HTERT RPE-1 (cell line): ENCODE measurements around the gene NTPCR.
"Not testable (repeated sequence)": the region's sequence is repeated elsewhere in the genome, so short reads cannot be mapped to it uniquely, and the experiment has no call there.

Source experiments
- in situ Hi-C: fragments of 300-500 bp; cut with MboI; formaldehyde crosslinking; loops from 4 replicates; pipeline ENCODE4 v1.14.3; 2020; ENCODE audit warnings: low sequenced_read_pairs

The NTPCR gene

DNA sequence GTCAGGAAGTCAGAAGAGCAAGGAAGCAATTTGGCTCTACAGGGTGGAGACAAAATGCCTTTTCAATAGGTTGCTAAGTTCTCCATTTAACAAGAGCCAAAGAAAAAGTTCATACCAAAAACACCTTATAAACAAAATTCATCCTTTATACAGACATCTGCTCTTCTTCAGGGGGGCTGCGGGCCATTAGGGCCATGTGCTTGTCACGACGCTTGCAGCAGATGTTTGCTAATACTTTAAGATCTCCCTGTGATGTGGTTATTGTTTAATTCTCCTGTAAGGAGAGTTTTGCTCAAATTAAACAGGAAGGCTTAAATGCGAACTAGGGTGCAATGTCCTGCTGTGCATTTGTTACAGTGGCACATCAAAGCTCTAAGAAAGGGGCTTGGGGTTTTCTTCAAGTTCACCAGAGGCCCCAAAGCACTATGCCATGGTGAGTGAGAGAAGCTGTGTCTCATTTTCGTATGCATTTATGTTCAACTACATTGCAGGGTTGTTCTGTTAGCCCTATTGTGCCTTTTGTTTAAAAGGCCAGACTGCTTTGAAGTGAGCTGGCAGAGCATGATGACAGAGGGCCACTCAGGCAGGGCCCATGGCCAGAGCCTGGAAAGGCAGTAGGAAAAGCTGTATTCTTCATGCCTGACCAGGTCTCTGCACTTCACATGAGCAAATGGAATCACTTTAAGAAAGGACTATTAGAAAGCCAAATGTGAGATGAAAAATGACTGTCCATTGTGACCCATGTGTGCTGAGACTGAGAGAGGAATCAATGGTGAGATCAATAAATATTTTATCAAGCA, 24.8 kb upstream of the NTPCR start:
- in situ Hi-C loops = no loop called here

DNA sequence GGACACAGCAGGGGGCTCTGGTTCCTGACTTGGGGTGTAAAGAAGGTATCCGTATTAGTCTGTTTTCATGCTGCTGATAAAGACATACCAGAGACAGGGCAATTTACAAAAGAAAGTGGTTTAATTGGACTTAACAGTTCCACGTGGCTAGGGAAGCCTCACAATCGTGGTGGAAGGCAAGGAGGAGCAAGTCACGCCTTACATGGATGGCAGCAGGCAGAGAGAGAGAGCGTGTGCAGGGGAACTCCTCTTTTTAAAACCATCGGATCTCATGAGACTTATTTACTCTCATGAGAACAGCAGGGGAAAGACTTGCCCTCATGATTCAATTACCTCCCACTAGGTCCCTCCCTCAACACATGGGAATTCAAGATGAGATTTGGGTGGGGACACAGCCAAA, 23.2 kb upstream of the NTPCR start:
- in situ Hi-C loops = not testable (repeated sequence)

GRCh38 chr1:232927830-232928505, 22.4 kb upstream of the NTPCR start:
- in situ Hi-C loops = no loop called here

DNA sequence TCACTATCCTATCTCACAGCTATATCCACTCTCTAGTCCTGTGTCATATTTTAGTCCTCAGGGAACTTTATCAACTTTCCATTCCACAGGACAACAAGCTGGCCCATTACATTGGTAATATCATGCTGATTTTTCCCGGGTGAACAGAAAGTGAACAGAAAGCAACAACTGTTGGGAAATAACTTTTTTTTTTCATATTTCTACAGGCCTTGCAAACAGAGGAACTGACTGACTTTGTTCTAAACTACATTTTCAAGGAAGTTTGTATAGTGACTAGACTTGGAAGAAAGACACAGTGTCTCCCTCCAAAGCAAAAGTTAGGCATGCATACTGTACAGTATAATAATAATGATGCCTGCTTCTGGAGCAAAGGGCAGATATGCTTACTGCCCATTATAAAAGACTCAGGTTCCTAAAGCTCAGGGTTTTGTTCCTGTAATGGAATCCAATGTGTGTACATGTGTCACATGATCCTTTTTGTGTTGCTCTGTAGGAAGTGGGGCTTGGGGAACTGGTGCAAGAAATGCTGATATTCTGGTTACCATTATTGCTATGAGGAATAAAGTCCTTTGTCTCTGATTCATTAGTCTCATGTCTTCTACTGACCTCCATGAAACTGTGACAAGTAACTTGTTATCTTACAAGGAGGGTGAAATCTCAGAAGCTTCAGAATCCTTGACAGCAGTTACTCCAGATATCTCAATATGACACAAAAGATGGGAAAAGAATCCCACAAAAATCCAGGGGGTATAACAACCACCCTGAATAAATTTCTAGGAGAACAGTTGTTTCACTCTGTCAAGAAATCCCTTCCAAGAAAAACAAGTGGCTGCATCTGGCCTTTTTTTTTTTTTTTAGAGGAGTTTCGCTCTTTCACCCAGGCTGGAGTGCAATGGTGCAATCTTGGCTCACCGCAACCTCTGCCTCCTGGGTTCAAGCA, 17.7 kb upstream of the NTPCR start:
- in situ Hi-C loops = no loop called here

GRCh38 chr1:232936941-232937340, 13.5 kb upstream of the NTPCR start:
- in situ Hi-C loops = no loop called here

DNA sequence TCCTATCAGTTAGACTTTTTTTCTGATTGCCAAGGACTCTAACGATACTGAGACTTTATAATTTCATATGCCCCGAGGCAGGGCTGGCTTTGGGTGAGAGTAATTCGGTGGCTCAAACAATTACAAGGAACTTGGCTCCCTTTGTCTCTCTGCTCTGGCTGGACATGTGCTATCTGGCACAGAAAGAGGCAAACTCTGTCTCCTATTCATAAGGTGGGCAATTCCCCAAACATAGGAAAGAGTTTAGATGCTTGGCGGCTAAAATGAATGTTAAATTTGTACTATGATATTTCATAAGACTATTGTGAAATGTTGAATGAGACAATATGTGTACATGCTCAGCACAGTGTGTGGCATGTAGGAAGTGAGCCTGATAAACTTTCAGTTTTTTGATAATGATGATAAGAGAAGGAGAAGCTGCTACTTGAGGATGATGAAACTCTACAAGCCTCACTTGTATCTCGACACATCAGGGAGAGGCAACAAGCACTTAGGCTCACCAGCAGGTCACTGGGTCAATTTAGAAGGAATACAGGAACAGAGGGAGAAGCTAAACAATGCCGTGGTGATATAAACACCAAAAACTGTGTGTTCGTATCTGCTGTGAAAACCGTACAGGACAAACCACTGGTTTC, 12.6 kb upstream of the NTPCR start:
- in situ Hi-C loops = no loop called here

GRCh38 chr1:232938926-232939325, 11.5 kb upstream of the NTPCR start:
- in situ Hi-C loops = no loop called here

DNA sequence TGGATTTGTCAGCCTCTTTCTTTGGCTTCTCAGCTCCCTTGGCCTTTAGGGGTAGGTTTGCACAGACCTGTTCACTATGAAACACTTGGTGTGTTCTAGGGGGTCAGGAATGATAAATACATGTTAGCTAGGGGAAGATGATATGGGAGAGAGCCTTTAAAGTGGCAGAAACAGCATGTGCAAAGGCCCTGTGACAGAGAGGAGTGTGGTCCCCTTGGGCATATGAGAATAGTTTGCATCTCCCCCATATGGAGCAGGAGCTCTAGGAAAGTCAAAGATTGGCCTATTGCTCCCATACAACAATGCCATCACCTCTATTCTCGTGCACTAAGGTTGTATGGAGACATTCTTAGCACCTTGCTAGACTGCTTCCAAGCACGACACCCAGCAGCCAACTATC, 10.7 kb upstream of the NTPCR start:
- in situ Hi-C loops = no loop called here

DNA sequence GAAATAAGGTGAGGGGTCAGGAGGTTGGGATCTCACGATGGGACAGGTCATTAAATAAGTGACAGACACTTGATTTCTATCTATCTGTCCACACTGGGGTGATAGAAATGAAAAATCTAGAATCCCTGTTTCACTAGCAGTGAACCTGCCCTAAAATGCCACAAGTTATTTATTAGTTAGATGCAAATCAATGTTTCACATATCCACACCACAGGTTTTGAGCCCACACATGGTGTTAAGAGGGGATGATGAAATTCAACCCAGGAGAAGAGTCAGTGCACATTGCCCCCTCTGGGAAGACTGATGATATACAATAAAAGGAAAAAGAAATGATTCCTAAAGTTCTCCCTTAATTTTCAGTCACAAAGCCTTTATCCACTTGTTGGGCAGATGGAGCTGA, 10.1 kb upstream of the NTPCR start:
- in situ Hi-C loops = no loop called here

DNA sequence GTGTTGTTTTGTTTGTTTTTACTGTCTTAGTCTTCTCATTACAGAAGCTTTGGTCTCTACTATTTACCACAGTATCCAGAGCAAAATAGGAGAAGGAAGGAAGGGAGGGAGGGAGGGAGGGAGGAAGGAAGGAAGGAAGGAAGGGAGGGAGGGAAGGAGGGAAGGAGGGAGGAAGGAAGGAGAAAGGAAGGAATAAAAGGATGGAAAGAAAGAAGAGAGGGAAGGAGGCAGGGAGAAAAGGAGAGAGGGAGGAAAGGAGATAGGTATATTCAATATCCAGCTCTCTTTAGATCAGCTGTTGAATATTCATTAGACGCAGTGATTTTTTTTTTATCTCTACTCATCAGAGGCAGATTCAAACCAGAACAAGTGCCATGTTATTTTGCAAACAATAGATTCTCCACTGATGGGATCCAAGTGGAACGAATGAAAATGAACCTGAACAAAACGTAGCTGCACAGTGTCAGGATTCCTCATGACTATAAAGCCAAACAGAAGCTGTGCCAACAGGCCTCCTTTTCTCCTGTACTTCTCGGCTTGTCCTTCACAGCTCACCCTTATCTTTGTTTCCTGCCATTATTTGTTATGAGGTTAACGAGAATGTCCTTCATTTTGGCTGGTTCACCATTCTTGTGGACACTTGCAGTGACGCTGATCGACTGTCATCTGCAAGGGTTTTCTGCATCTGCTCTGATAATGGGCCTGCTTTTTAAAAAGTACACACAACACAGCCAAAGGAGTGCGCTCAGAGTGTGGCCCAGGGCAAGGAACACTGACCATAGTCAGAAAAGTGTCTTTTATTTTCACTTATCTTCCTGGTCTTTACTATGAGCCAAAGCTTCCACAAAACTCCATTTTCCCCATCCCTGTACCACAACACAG, 7.8 kb upstream of the NTPCR start:
- in situ Hi-C loops = no loop called here

DNA sequence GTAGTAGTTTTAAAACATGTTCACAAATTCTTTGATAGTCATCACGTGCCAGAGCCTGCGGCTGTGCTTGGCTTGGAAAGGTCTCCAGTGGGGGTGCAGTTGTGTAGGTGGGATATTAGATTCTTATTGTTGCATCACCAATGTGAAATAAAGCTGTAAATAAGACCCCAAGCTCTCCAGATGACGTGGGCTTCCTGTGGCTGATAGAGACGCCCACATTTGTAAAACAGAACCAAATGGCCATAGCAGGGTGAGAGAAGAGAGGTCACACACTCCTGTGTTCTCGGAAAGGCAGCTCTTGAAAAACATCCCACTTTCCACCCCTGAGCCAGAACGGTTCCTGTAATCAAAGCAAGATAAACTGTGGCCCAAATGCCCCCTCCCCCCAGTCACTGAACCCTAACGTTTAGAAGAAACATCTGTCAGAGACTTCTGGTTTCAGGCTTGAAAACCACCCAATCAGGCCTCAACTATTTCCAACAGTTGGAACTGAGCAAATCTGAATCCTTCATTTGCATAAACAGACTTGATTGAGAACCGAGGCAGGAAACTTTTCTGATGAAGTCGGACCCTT, 6.6 kb upstream of the NTPCR start:
- in situ Hi-C loops = no loop called here

DNA sequence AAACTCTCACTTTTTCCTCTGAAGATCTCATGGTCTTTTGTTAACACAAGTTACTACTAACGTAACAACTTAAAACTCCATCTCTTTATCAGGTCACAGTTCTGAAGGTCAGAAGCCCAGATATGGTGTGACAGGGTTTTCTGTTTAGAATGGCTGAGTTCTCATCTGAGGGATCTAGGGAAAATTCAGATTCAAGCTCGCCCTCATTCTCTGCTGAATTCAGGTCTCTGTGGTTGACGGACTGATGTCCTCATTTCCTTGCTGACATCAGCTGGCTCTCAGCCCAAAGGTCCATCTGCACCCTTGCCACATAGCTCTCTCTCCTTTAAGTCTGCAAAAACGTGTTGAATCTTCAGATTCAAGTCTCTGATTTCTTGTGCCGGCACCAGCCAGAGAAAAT, 6.1 kb upstream of the NTPCR start:
- in situ Hi-C loops = no loop called here

DNA sequence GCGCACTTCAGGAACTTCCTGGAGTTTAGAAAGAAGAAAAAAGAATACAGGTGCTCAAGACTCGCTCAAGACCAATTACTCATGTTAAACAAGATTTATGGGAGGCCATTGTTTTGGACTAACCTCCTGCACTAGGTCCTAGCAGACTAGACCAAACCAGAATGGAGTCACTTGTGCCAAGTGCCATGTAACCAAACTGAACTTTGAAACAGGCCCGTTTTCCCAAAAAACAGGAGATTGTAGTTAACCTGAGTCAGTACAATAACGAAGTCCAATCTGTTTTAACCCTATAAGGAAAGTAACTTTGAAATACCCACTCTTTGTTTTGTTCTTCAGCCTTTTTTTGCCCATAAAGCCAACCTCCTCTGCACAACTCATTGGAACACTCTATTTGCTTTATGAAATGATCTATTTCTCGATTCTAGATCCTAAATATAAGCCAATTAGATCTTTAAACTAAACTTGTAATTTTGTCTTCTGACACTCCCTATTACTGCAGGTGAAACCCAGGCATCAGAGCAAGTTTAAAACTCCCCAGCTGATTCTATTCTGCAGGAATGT, 695 bp upstream of the NTPCR start:
- in situ Hi-C loops = no loop called here

DNA sequence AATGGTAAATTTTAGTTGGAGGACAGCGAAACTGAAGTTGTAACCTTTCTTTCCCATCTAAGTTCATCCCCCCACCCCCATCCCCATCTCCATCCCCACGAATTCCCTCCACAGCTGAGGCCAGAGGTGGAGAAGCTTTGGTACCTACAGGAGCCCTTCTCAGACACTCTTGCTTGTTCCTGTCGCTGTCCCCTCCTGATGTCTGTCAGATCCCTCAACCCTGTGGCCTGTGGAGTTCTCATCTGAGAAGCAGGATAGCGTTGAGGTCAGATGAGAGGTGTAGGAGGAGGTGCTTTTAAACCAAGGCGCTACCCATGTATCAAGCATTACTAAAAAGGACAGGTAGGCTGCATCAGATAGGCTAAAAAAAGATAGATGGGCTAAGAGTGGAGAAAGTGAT, 769 bp downstream of the NTPCR start:
- in situ Hi-C loops = no loop called here

DNA sequence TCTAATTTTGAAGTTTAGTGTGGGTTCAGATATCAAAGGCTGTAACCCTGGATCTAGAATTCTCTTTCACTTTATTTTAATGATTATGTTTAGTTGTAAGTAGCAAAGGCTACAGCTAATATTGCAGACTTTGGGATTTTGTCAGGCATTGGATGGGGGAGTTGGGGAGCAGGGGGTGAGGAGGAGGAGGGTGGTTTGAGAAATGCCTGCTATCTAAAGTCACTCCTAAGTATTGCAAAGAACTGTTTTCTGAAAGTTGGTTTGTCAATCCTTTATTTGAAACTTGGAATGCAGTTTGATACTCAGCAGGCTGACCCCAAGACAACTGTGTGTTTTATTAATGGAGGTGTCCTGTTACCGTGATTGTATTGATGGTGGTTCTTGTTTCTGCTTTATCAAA, 1.2 kb downstream of the NTPCR start:
- in situ Hi-C loops = no loop called here

GRCh38 chr1:232952514-232953499, 2.4 kb downstream of the NTPCR start:
- in situ Hi-C loops = no loop called here

DNA sequence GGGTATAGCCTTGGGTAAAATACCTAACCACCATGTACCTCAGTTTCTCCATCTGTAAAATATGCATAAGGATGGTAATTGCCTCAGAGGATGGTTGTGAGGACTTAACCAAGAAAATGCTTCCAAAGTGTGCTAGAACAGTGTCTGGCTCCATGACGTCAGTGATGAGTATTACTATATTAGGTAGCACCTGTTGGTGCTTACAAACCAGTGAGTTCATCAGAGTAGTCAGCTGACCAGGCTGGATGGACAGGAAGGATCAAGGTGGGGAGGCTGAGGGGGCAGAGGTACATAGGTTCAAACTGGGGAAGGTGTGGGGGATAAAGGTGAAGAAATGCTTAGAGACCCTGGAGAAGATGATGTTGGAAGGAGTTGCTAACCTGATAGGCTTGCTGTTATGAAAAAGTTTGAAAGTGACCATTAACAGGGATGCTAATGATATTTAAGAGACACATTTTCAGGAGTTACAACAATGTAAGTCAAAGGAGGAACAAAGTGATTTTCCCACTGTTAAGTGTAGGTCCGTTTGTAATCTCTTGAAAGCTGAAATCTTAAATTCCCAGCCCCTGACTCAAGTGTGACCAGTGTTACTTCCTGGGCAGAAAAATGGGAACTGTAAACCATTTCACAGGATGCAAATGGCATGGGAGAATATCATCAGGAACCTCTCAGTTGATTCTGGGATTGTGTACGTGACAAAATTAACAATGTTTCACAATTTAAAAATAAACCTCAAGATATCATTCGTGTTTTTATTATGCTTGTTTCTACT, 4.4 kb downstream of the NTPCR start:
- in situ Hi-C loops = no loop called here
